ENCODE data around the gene C12orf43.

Gene C12orf43

GRCh38 chr12:120978296-120979219 lies 37.7 kb downstream of the C12orf43 start, which contains the start of gene HNF1A:
Gene HNF1A (plus strand): TSS chr12:120978543. CDS start chr12:120978769, 226 bp downstream.
- H2AFZ ChIP-seq (ENCODE audit: low read depth, low read length): no peak within 1 kb of the TSS
- no peaks in the 10 kb centered on the region for H3K36me3 ChIP-seq (ENCODE audit: insufficient read depth, low read length)
- no peaks in the 10 kb centered on the region for H4K20me1 ChIP-seq (ENCODE audit: insufficient read depth, low read length)
- H3K4me2 ChIP-seq (ENCODE audit: insufficient read depth, low read length): no peak within 1 kb of the TSS
- H3K27ac ChIP-seq (ENCODE audit: low read length): no peak within 1 kb of the TSS
- H3K27me3 ChIP-seq (ENCODE audit: insufficient read depth, low read length, poor library complexity): no peaks in the 10 kb centered on the region
- ATAC-seq (ENCODE audit: insufficient read depth, low read depth) (no peak), DNase-seq (no peak)
- TF ChIP-seq CTCF (IDR thresholded peaks at IDR 0.05; ENCODE audit: borderline replicate concordance, extremely low read depth, low read length, poor library complexity, severe bottlenecking): no peak
- no peak for TF ChIP-seq EZH2 (IDR thresholded peaks at IDR 0.05; ENCODE audit: borderline replicate concordance, low read depth, low read length, severe bottlenecking)
- no peak within 1 kb of the TSS for H3K9ac ChIP-seq (ENCODE audit: low read depth, low read length)
- H3K4me3 ChIP-seq (ENCODE audit: low read depth in 1 of 2, low read length in 2 of 2): no peak within 1 kb of the TSS
- H3K79me2 ChIP-seq (ENCODE audit: insufficient read depth, low read length): no peaks in the 10 kb centered on the region
- no peaks in the 10 kb centered on the region for H3K9me3 ChIP-seq (ENCODE audit: insufficient read depth, low read length, severe bottlenecking)
- no peaks in the 10 kb centered on the region for H3K4me1 ChIP-seq (ENCODE audit: insufficient read depth, low read length)

GRCh38 chr12:120977531-120978295 lies 38.6 kb downstream of the C12orf43 start:
- no peak overlapping the region for H3K27ac ChIP-seq (ENCODE audit: low read length)
- no peaks in the 10 kb centered on the region for H4K20me1 ChIP-seq (ENCODE audit: insufficient read depth, low read length)
- no peak overlapping the region for H3K4me2 ChIP-seq (ENCODE audit: insufficient read depth, low read length)
- DNase-seq: no peak
- no peak for ATAC-seq (ENCODE audit: insufficient read depth, low read depth)
- no peaks in the 10 kb centered on the region for H3K36me3 ChIP-seq (ENCODE audit: insufficient read depth, low read length)
- no peaks in the 10 kb centered on the region for H3K4me1 ChIP-seq (ENCODE audit: insufficient read depth, low read length)
- H2AFZ ChIP-seq (ENCODE audit: low read depth, low read length): no peak overlapping the region
- no peak overlapping the region for H3K4me3 ChIP-seq (ENCODE audit: low read depth in 1 of 2, low read length in 2 of 2)
- no peaks in the 10 kb centered on the region for H3K27me3 ChIP-seq (ENCODE audit: insufficient read depth, low read length, poor library complexity)
- no peaks in the 10 kb centered on the region for H3K9me3 ChIP-seq (ENCODE audit: insufficient read depth, low read length, severe bottlenecking)
- H3K9ac ChIP-seq (ENCODE audit: low read depth, low read length): no peak overlapping the region
- no peak for TF ChIP-seq CTCF (IDR thresholded peaks at IDR 0.05; ENCODE audit: borderline replicate concordance, extremely low read depth, low read length, poor library complexity, severe bottlenecking)
- TF ChIP-seq EZH2 (IDR thresholded peaks at IDR 0.05; ENCODE audit: borderline replicate concordance, low read depth, low read length, severe bottlenecking): no peak
- no peaks in the 10 kb centered on the region for H3K79me2 ChIP-seq (ENCODE audit: insufficient read depth, low read length)

GRCh38 chr12:120972870-120973543 lies 43.3 kb downstream of the C12orf43 start:
- Histone ChIP-seq H3K27me3 (ENCODE audit: insufficient read depth, low read length, poor library complexity) (no peaks in the 10 kb centered on the region), H3K4me3 (ENCODE audit: low read depth in 1 of 2, low read length in 2 of 2) (no peak overlapping the region), H2AFZ (ENCODE audit: low read depth, low read length) (no peak overlapping the region), H3K79me2 (ENCODE audit: insufficient read depth, low read length) (no peaks in the 10 kb centered on the region), H3K36me3 (ENCODE audit: insufficient read depth, low read length) (no peaks in the 10 kb centered on the region), H4K20me1 (ENCODE audit: insufficient read depth, low read length) (no peaks in the 10 kb centered on the region), H3K4me2 (ENCODE audit: insufficient read depth, low read length) (no peak overlapping the region), H3K4me1 (ENCODE audit: insufficient read depth, low read length) (no peaks in the 10 kb centered on the region; the same call in 1 of the 2 replicates), H3K9ac (ENCODE audit: low read depth, low read length) (no peak overlapping the region), H3K9me3 (ENCODE audit: insufficient read depth, low read length, severe bottlenecking) (no peaks in the 10 kb centered on the region), H3K27ac (ENCODE audit: low read length) (no peak overlapping the region)
- no peak for DNase-seq
- ATAC-seq (ENCODE audit: insufficient read depth, low read depth): no peak
- no peak for TF ChIP-seq EZH2 (IDR thresholded peaks at IDR 0.05; ENCODE audit: borderline replicate concordance, low read depth, low read length, severe bottlenecking)
- TF ChIP-seq CTCF (IDR thresholded peaks at IDR 0.05; ENCODE audit: borderline replicate concordance, extremely low read depth, low read length, poor library complexity, severe bottlenecking): no peak
